ENCODE measurements around the gene KIF26A. TPM values are rescaled to one million over a fixed set of nuclear protein-coding genes. Genes with fewer than 3 reads are reported as not detected.

Gene KIF26A
- total and polyA plus RNA-seq, 2 experiments from 2014 or later: 3.5 to 5.0 TPM

GRCh38 chr14:104203071-104203425 lies 64.7 kb downstream of the KIF26A start:
- Histone ChIP-seq H3K4me3 (no peak overlapping the region), H3K36me3 (replicated peaks; ENCODE audit: insufficient read depth, low read depth) (no peaks in the 10 kb centered on the region), H3K27ac (no peak overlapping the region), H3K9me3 (ENCODE audit: low read depth) (no peaks in the 10 kb centered on the region), H2AFZ (no peak overlapping the region), H4K20me1 (ENCODE audit: insufficient read depth, poor library complexity, severe bottlenecking) (no peaks in the 10 kb centered on the region), H3K27me3 (no peaks in the 10 kb centered on the region), H3K9me2 (replicated peaks; ENCODE audit: insufficient read depth) (no peaks in the 10 kb centered on the region), H3K4me1 (ENCODE audit: insufficient read depth) (peaks cover 5% of the 10 kb centered on the region), H3K79me2 (no peaks in the 10 kb centered on the region), H3K4me2 (no peak overlapping the region)
- no peak for DNase-seq (ENCODE audit: low spot score)
- no peak for TF ChIP-seq EZH2phosphoT487 (IDR thresholded peaks at IDR 0.05; ENCODE audit: low read depth, severe bottlenecking, unreplicated experiment)
- no peak for TF ChIP-seq EZH2 (IDR thresholded peaks at IDR 0.05; ENCODE audit: borderline replicate concordance)
- TF ChIP-seq CTCF (IDR thresholded peaks at IDR 0.05; ENCODE audit: poor library complexity): no peak
- 77% methylated on average over 8 of the region's 8 CpGs for WGBS (ENCODE audit: low lambda C conversion rate, missing lambda C conversion rate)

- H3K36me3 ChIP-seq (replicated peaks; ENCODE audit: insufficient read depth, low read depth): no peaks in the 10 kb centered on the region
- 100% methylated on average over 2 of the region's 2 CpGs for WGBS (ENCODE audit: low lambda C conversion rate, missing lambda C conversion rate)
These were observed 66.3 kb downstream of the KIF26A start for GRCh38 chr14:104204660-104205149.

GRCh38 chr14:104205781-104206180 lies 67.4 kb downstream of the KIF26A start:
- H3K4me1 ChIP-seq (ENCODE audit: insufficient read depth): peaks cover 5% of the 10 kb centered on the region
- no peaks in the 10 kb centered on the region for H3K27me3 ChIP-seq
- no peaks in the 10 kb centered on the region for H3K79me2 ChIP-seq
- H3K4me2 ChIP-seq: no peak overlapping the region
- H3K9me2 ChIP-seq (replicated peaks; ENCODE audit: insufficient read depth): no peaks in the 10 kb centered on the region
- DNase-seq (ENCODE audit: low spot score): no peak
- H3K4me3 ChIP-seq: no peak overlapping the region
- no peaks in the 10 kb centered on the region for H3K9me3 ChIP-seq (ENCODE audit: low read depth)
- H2AFZ ChIP-seq: no peak overlapping the region
- WGBS (ENCODE audit: low lambda C conversion rate, missing lambda C conversion rate): 84% methylated on average over 6 of the region's 6 CpGs
- H3K36me3 ChIP-seq (replicated peaks; ENCODE audit: insufficient read depth, low read depth): no peaks in the 10 kb centered on the region
- H3K27ac ChIP-seq: no peak overlapping the region
- no peaks in the 10 kb centered on the region for H4K20me1 ChIP-seq (ENCODE audit: insufficient read depth, poor library complexity, severe bottlenecking)
- TF ChIP-seq CTCF (IDR thresholded peaks at IDR 0.05; ENCODE audit: poor library complexity) (no peak), EZH2 (IDR thresholded peaks at IDR 0.05; ENCODE audit: borderline replicate concordance) (no peak), EZH2phosphoT487 (IDR thresholded peaks at IDR 0.05; ENCODE audit: low read depth, severe bottlenecking, unreplicated experiment) (no peak)

More at GRCh38 chr14:104204660-104205149, 66.3 kb downstream of the KIF26A start:
- Histone ChIP-seq H3K4me1 (ENCODE audit: insufficient read depth) (peaks cover 5% of the 10 kb centered on the region), H4K20me1 (ENCODE audit: insufficient read depth, poor library complexity, severe bottlenecking) (no peaks in the 10 kb centered on the region), H3K79me2 (no peaks in the 10 kb centered on the region), H3K27ac (no peak overlapping the region), H3K9me2 (replicated peaks; ENCODE audit: insufficient read depth) (no peaks in the 10 kb centered on the region), H2AFZ (no peak overlapping the region), H3K9me3 (ENCODE audit: low read depth) (no peaks in the 10 kb centered on the region), H3K4me2 (no peak overlapping the region), H3K27me3 (no peaks in the 10 kb centered on the region), H3K4me3 (no peak overlapping the region)
- no peak for DNase-seq (ENCODE audit: low spot score)
- TF ChIP-seq CTCF (IDR thresholded peaks at IDR 0.05; ENCODE audit: poor library complexity): no peak

Data from hepatocyte (in vitro differentiated cells).